HS-27A (cell line): ENCODE data around the gene MED27.

Experiments used
- DNase-seq: peaks from one replicate; pipeline ENCODE4 v3.0.0-alpha.2; 2012; ENCODE audit warnings: low read depth, missing footprints

MED27 gene

GRCh38 chr9:132043708-132044107 is 36.0 kb downstream of the MED27 start:
- no peak for DNase-seq

- DNase-seq: peak; percentile 82
These were observed 37.3 kb downstream of the MED27 start for GRCh38 chr9:132042324-132042723.

GRCh38 chr9:132041798-132042197 is 37.9 kb downstream of the MED27 start:
- DNase-seq: no peak

- DNase-seq: no peak
These were observed 38.9 kb downstream of the MED27 start for GRCh38 chr9:132040808-132041207.

- no peak for DNase-seq
These were observed 39.4 kb downstream of the MED27 start for GRCh38 chr9:132040246-132040645.

- no peak for DNase-seq
These were observed 40.4 kb downstream of the MED27 start for GRCh38 chr9:132039284-132039683.

GRCh38 chr9:132037458-132037857 is 42.2 kb downstream of the MED27 start:
- no peak for DNase-seq

- DNase-seq: no peak
These were observed 43.1 kb downstream of the MED27 start for GRCh38 chr9:132036521-132036920.

GRCh38 chr9:132035679-132036078 is 44.0 kb downstream of the MED27 start:
- no peak for DNase-seq

GRCh38 chr9:132032238-132032950 is 47.3 kb downstream of the MED27 start:
- DNase-seq: no peak

GRCh38 chr9:132031467-132032237 is 48.0 kb downstream of the MED27 start:
- no peak for DNase-seq

- DNase-seq: no peak
These were observed 48.9 kb downstream of the MED27 start for GRCh38 chr9:132030626-132031325.

- DNase-seq: no peak
These were observed 51.7 kb downstream of the MED27 start for GRCh38 chr9:132027752-132028663.

GRCh38 chr9:132026932-132027585 is 52.6 kb downstream of the MED27 start:
- no peak for DNase-seq

- no peak for DNase-seq
These were observed 53.9 kb downstream of the MED27 start for GRCh38 chr9:132025766-132026165.

- no peak for DNase-seq
These were observed 55.1 kb downstream of the MED27 start for GRCh38 chr9:132024589-132024988.

- no peak for DNase-seq
These were observed 56.1 kb downstream of the MED27 start for GRCh38 chr9:132023419-132024180.

GRCh38 chr9:132020820-132021510 is 58.7 kb downstream of the MED27 start:
- DNase-seq: no peak

- DNase-seq: no peak
These were observed 59.4 kb downstream of the MED27 start for GRCh38 chr9:132020272-132020671.

- no peak for DNase-seq
These were observed 60.0 kb downstream of the MED27 start for GRCh38 chr9:132019702-132020101.
